ENCODE measurements around the gene COL13A1.

- TF ChIP-seq CTCF (IDR thresholded peaks at IDR 0.05 in 4 of 5, conservative IDR thresholded peaks at IDR 0.05 in 1 of 5) (no peak), POLR2A (IDR thresholded peaks at IDR 0.05) (no peak)
Measured at GRCh38 chr10:69826789-69827554, 25.3 kb downstream of the COL13A1 start.
